GM12878 (cell line): ENCODE results near the gene DYRK1B. TPM values are rescaled to one million over a fixed set of nuclear protein-coding genes. Genes with fewer than 3 reads are reported as not detected.

Source experiments
- ATAC-seq: fragments of 200-7000 bp; cut with Tn5 transposase; 3 replicates; pipeline ENCODE4 v1.9.1; 2020; ENCODE audit warnings: mild to moderate bottlenecking, moderate library complexity
- BruUV-seq: library from RNA; stranded (reverse); fragments of 400-500 nt; replicated peaks from 2 replicates; lab custom pipeline; 2021; lab: Mats Ljungman, UMichigan
- CTCF ChIA-PET: fragments of 300-600 bp; sonication (Branson Sonifier 250); formaldehyde crosslinking; extraction: SDS; loops from one replicate; lab custom pipeline; 2021; ENCODE audit warnings: inconsistent platforms; lab: Yijun Ruan, JAX
- POLR2A ChIA-PET: fragments of 350-600 bp; formaldehyde crosslinking; extraction: SDS; loops from one replicate; lab custom pipeline; 2021; ENCODE audit warnings: inconsistent platforms; lab: Charles Lee
- RAD21 ChIA-PET: fragments of 300-600 bp; sonication (Branson Sonifier 250); formaldehyde crosslinking; loops from one replicate; lab custom pipeline; 2023; ENCODE audit warnings: antibody characterized with exemption; ENCODE audit not compliant: unreplicated experiment; lab: Charles Lee
- SMC1A ChIA-PET: fragments of 300-600 bp; sonication (Branson Sonifier 250); formaldehyde crosslinking; loops from one replicate; lab custom pipeline; 2023; ENCODE audit not compliant: unreplicated experiment, uncharacterized antibody; lab: Charles Lee
- DNase-seq: peaks from one replicate; pipeline ENCODE4 v3.0.0-alpha.2; 2011; ENCODE audit warnings: low read depth, low spot score
- FAIRE-seq: peaks from 3 replicates; lab custom pipeline; 2011; peaks lifted over from hg19 to GRCh38; lab: Jason Lieb, UNC
- H2AFZ ChIP-seq: 2 replicates; pipeline ENCODE4 v1.6.0; 2011; ENCODE audit warnings: low read depth, low read length, control low read depth; ENCODE audit not compliant: control insufficient read depth
- H3K27ac ChIP-seq: 2 replicates; pipeline ENCODE4 v1.5.1; 2011; ENCODE audit warnings: control low read depth; ENCODE audit not compliant: control insufficient read depth, insufficient read depth
- H3K27me3 ChIP-seq, 2 experiments: replicated peaks in 1 of 2; 2 replicates each; pipeline versions ENCODE4 v1.6.0 to v1.6.1; 2011; ENCODE audit warnings: low read length in 1 of 2; ENCODE audit not compliant: control insufficient read depth in 2 of 2, insufficient read depth in 2 of 2
- H3K36me3 ChIP-seq, 2 experiments: 2 replicates each; pipeline ENCODE4 v1.5.1; 2011; ENCODE audit warnings: low read length in 1 of 2; ENCODE audit not compliant: control insufficient read depth in 2 of 2, insufficient read depth in 2 of 2
- H3K4me1 ChIP-seq: 2 replicates; pipeline ENCODE4 v1.6.1; 2011; ENCODE audit warnings: mild to moderate bottlenecking, low read length, moderate library complexity, mixed read lengths; ENCODE audit not compliant: control insufficient read depth, insufficient read depth
- H3K4me2 ChIP-seq: 2 replicates; pipeline ENCODE4 v1.6.0; 2011; ENCODE audit warnings: control low read depth; ENCODE audit not compliant: control insufficient read depth, insufficient read depth
- H3K4me3 ChIP-seq: fragments of 200-600 bp; sonication (generic); 2 replicates; pipeline ENCODE4 v1.5.1; 2016
- H3K79me2 ChIP-seq: 2 replicates; pipeline ENCODE4 v1.6.0; 2011; ENCODE audit warnings: low read length; ENCODE audit not compliant: control insufficient read depth, insufficient read depth
- H3K9ac ChIP-seq: 2 replicates; pipeline ENCODE4 v1.8.0; 2011; ENCODE audit warnings: low read length, control low read depth, mixed read lengths; ENCODE audit not compliant: control insufficient read depth, insufficient read depth
- H3K9me3 ChIP-seq: replicated peaks from 3 replicates; pipeline ENCODE4 v1.5.1; 2011; ENCODE audit warnings: mild to moderate bottlenecking, low read length; ENCODE audit not compliant: control insufficient read depth, insufficient read depth
- H4K20me1 ChIP-seq: 2 replicates; pipeline ENCODE4 v1.6.0; 2011; ENCODE audit not compliant: control insufficient read depth, insufficient read depth
- ETV6 ChIP-seq, 2 experiments: fragments of 450-650 bp in 1 of 2; IDR thresholded peaks in 1 of 2; conservative IDR thresholded peaks in 1 of 2; 2 replicates each; pipeline ENCODE4 v1.6.1; 2014; ENCODE audit warnings: antibody characterized with exemption in 1 of 2, borderline replicate concordance in 1 of 2, low read depth in 1 of 2, mild to moderate bottlenecking in 1 of 2, moderate library complexity in 1 of 2
- HDGF ChIP-seq: fragments of 450-650 bp; IDR thresholded peaks from 2 replicates; pipeline ENCODE4 v1.6.1; 2016; ENCODE audit warnings: antibody characterized with exemption
- MEF2B ChIP-seq: fragments of 450-650 bp; IDR thresholded peaks from 2 replicates; pipeline ENCODE4 v1.6.1; 2018; ENCODE audit warnings: mild to moderate bottlenecking, moderate library complexity; ENCODE audit not compliant: partially characterized antibody, poor library complexity, severe bottlenecking
- NFXL1 ChIP-seq: fragments of 450-650 bp; IDR thresholded peaks from 2 replicates; pipeline ENCODE4 v1.6.1; 2017; ENCODE audit warnings: antibody characterized with exemption, mild to moderate bottlenecking, borderline replicate concordance
- POLR2A ChIP-seq: IDR thresholded peaks from 2 replicates; pipeline ENCODE4 v1.6.1; 2011; ENCODE audit warnings: low read depth, mild to moderate bottlenecking, low read length
- PRDM15 ChIP-seq: fragments of 450-650 bp; formaldehyde crosslinking; IDR thresholded peaks from 2 replicates; pipeline ENCODE4 v1.4.0; 2020; ENCODE audit warnings: mild to moderate bottlenecking, moderate library complexity
- SUZ12 ChIP-seq: fragments of 200-600 bp; sonication (generic); IDR thresholded peaks from one replicate; pipeline ENCODE4 v1.6.1; 2018; ENCODE audit warnings: antibody characterized with exemption, mild to moderate bottlenecking; ENCODE audit not compliant: unreplicated experiment
- ZSCAN29 ChIP-seq: fragments of 450-650 bp; IDR thresholded peaks from 2 replicates; pipeline ENCODE4 v1.6.1; 2017; ENCODE audit warnings: mild to moderate bottlenecking, moderate library complexity
- in situ Hi-C: fragments of 300-500 bp; cut with MboI; formaldehyde crosslinking; loops from 9 replicates; pipeline ENCODE4 v1.14.3; 2018; ENCODE audit warnings: mixed read lengths
- intact Hi-C: fragments of 100-400 bp; cut with micrococcal nuclease; formaldehyde crosslinking; loops from one replicate; pipeline ENCODE4 v1.14.2; 2022; ENCODE audit not compliant: unreplicated experiment
- polyA plus RNA-seq, 11 experiments: library from polyadenylated mRNA; depleted of rRNA in 4 of 11; unstranded in 6 of 11; stranded (reverse) in 5 of 11; fragments of >200 nt; fragmentation: Nextera tagmentation in 4 of 11; fragmentation: Illumina TruSeq in 1 of 11; extraction: Ambion mirVana in 4 of 11; extraction: Trizol in 1 of 11; gene quantifications; 1 replicate in 1 of 11; 2 replicates in 10 of 11; pipeline versions ENCODE4 v1.2.1 to v1.2.3, GENCODE V29; 2011 to 2016; ENCODE audit warnings: inconsistent platforms in 2 of 11, missing spikeins in 2 of 11, low read depth in 1 of 11
- total RNA-seq, 4 experiments: library from RNA; depleted of rRNA in 3 of 4; stranded (reverse); fragments of >200 nt in 3 of 4; fragmentation: Illumina TruSeq in 1 of 4; extraction: Trizol in 1 of 4; gene quantifications; 2 replicates each; pipeline versions ENCODE4 v1.2.1 to v1.2.3, GENCODE V29; 2013 to 2021
- TF ChIP-seq, protein P1 (sequence below): IDR thresholded peaks from 2 replicates; pipeline ENCODE4 v1.6.1; 2012; ENCODE audit warnings: improper control_type of control experiment, low read depth, low read length; ENCODE audit not compliant: insufficient replicate concordance
- TF ChIP-seq, protein P2 (sequence below): fragments of 450-650 bp; IDR thresholded peaks from 2 replicates; pipeline ENCODE4 v1.6.1; 2017; ENCODE audit warnings: mild to moderate bottlenecking

The DYRK1B gene
- total and polyA plus RNA-seq, 10 of the 15 experiments (the other 5 are each of a cell fraction or from before 2014, with no cell fraction given), result 0.07 to 10.2 (median 3.4) TPM; not detected in 1

DNA sequence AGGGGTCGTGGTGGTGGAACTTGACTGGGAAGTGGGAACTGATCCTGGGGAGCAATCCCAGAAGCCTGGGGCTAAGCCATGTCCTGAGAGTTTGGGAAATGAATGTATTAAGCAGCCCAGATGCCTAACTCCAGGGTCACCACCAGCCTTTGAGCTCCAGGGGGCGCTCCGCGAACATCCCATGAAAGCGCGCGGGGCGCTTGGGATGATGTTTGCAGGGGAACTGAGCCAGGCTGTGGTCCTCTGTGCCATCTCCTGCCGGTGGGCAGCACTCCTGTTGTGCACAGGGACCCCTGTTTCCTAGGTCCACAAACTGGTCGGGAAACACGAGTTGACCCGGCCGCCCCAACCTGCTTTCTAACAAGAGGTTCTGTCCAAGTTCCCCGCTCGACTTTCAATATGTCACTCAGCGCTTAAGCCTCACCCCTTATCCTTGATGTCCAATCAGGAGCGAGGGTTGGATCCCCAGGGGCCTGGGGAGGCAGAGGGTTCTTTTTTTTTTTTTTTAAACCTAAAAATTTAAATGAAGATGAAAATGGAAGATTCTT is 40.9 kb downstream of the DYRK1B start (continued):
- TF ChIP-seq, protein P1, sequence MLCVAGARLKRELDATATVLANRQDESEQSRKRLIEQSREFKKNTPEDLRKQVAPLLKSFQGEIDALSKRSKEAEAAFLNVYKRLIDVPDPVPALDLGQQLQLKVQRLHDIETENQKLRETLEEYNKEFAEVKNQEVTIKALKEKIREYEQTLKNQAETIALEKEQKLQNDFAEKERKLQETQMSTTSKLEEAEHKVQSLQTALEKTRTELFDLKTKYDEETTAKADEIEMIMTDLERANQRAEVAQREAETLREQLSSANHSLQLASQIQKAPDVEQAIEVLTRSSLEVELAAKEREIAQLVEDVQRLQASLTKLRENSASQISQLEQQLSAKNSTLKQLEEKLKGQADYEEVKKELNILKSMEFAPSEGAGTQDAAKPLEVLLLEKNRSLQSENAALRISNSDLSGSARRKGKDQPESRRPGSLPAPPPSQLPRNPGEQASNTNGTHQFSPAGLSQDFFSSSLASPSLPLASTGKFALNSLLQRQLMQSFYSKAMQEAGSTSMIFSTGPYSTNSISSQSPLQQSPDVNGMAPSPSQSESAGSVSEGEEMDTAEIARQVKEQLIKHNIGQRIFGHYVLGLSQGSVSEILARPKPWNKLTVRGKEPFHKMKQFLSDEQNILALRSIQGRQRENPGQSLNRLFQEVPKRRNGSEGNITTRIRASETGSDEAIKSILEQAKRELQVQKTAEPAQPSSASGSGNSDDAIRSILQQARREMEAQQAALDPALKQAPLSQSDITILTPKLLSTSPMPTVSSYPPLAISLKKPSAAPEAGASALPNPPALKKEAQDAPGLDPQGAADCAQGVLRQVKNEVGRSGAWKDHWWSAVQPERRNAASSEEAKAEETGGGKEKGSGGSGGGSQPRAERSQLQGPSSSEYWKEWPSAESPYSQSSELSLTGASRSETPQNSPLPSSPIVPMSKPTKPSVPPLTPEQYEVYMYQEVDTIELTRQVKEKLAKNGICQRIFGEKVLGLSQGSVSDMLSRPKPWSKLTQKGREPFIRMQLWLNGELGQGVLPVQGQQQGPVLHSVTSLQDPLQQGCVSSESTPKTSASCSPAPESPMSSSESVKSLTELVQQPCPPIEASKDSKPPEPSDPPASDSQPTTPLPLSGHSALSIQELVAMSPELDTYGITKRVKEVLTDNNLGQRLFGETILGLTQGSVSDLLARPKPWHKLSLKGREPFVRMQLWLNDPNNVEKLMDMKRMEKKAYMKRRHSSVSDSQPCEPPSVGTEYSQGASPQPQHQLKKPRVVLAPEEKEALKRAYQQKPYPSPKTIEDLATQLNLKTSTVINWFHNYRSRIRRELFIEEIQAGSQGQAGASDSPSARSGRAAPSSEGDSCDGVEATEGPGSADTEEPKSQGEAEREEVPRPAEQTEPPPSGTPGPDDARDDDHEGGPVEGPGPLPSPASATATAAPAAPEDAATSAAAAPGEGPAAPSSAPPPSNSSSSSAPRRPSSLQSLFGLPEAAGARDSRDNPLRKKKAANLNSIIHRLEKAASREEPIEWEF, result no peak
- TF ChIP-seq ETV6 (conservative IDR thresholded peaks at IDR 0.05 in 1 of 2, IDR thresholded peaks at IDR 0.05 in 1 of 2; ENCODE audit: borderline replicate concordance in 1 of 2, low read depth in 1 of 2) (no peak), NFXL1 (no peak)
- TF ChIP-seq, all 136 proteins: peak for 31

DNA sequence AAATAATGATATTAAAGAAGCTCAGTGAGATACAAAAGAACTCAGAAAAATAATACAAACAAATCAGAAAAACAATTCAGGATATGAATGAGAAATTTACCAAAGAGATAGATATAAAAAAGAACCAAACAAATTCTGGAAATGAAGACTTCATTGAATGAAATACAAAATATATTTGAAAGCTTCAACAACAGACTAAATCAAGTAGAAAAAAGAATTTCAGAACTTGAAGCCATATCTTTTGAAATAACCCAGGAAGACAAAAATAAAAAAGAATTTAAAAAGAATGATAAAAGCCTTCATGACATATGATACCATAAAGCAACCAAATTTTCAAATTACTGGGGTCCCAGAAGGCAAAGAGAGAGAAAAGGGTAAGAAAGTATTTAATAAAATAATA is 45.7 kb downstream of the DYRK1B start:
- BruUV-seq, result no TSS peak
- Histone ChIP-seq H3K4me1 (peaks cover 3% of the 10 kb centered on the region; the same call in 1 of the 2 replicates), H3K27ac (no peak overlapping the region), H3K36me3 (no peaks in the 10 kb centered on the region), H3K4me2 (no peak overlapping the region), H3K9me3 (peaks cover 8% of the 10 kb centered on the region), H4K20me1 (no peaks in the 10 kb centered on the region), H2AFZ (no peak overlapping the region), H3K9ac (no peak overlapping the region), H3K79me2 (no peaks in the 10 kb centered on the region), H3K4me3 (no peak overlapping the region), H3K27me3 (peaks cover 0 to 2% of the 10 kb centered on the region in 2 experiments; a peak in 1 of 4 replicates)
- POLR2A ChIA-PET, result no interaction called here
- SMC1A ChIA-PET, result interaction anchor here (2.6 to 12.2 kb wide), 2 partner anchors 56 to 115 kb away, joined by 11 to 309 read pairs; partner anchors contain the start of gene FBL
- intact Hi-C loops (no loop called here), in situ Hi-C loops (no loop called here)
- no peak for DNase-seq
- ATAC-seq, result no peak
- RAD21 ChIA-PET, result interaction anchor here (1.7 kb wide), 1 partner anchor 54 kb away, joined by 6 read pairs; no protein-coding TSS in a partner anchor
- CTCF ChIA-PET, result interaction anchor here (0.7 to 2.3 kb wide), 6 partner anchors 9 to 114 kb away, joined by 3 to 22 read pairs (median 3); partner anchors contain the start of genes DYRK1B and LEUTX
- no peak for FAIRE-seq
- TF ChIP-seq SUZ12 (no peak), MEF2B (no peak), POLR2A (no peak), ZSCAN29 (no peak), HDGF (no peak), PRDM15 (CRISPR knock-in tag) (no peak)
- TF ChIP-seq, protein P2, sequence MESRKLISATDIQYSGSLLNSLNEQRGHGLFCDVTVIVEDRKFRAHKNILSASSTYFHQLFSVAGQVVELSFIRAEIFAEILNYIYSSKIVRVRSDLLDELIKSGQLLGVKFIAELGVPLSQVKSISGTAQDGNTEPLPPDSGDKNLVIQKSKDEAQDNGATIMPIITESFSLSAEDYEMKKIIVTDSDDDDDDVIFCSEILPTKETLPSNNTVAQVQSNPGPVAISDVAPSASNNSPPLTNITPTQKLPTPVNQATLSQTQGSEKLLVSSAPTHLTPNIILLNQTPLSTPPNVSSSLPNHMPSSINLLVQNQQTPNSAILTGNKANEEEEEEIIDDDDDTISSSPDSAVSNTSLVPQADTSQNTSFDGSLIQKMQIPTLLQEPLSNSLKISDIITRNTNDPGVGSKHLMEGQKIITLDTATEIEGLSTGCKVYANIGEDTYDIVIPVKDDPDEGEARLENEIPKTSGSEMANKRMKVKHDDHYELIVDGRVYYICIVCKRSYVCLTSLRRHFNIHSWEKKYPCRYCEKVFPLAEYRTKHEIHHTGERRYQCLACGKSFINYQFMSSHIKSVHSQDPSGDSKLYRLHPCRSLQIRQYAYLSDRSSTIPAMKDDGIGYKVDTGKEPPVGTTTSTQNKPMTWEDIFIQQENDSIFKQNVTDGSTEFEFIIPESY, result no peak
